Activated naive CD4-positive, alpha-beta T cell treated with anti-CD3 and anti-CD28 coated beads, Interleukin-2, amount 50 U/mL, for 72 hours (primary cell): ENCODE measurements around the gene GREB1. TPM values are rescaled to one million over a fixed set of nuclear protein-coding genes. Genes with fewer than 3 reads are reported as not detected.

Experiments used
- ATAC-seq, 2 donors: fragments of 150-1000 bp; cut with Tn5 transposase; 2 replicates each; pipeline ENCODE4 v1.10.0; 2021; ENCODE audit warnings: mild to moderate bottlenecking in 2 of 2, moderate library complexity in 2 of 2
- DNase-seq, 2 donors: peaks; one replicate each; pipeline ENCODE4 v3.0.0; 2021 to 2022; ENCODE audit warnings: low spot score in 2 of 2
- H3K27ac Mint-ChIP-seq, 2 donors: one replicate each; pipeline ENCODE4 v1.8.0; 2022; ENCODE audit warnings: mild to moderate bottlenecking in 2 of 2, mixed read lengths in 2 of 2
- H3K36me3 Mint-ChIP-seq, 2 donors: one replicate each; pipeline ENCODE4 v1.8.0; 2022; ENCODE audit warnings: mixed read lengths in 2 of 2
- H3K9me3 Mint-ChIP-seq, 2 donors: one replicate each; pipeline ENCODE4 v1.8.0; 2022; ENCODE audit warnings: mixed read lengths in 2 of 2
- total RNA-seq, 2 donors: library from RNA; stranded (reverse); gene quantifications; one replicate each; pipeline ENCODE4 v1.2.3, GENCODE V29; 2022

The GREB1 gene
- total RNA-seq, 2 donors from 2014 or later, result 0.91 to 1.2 TPM

DNA sequence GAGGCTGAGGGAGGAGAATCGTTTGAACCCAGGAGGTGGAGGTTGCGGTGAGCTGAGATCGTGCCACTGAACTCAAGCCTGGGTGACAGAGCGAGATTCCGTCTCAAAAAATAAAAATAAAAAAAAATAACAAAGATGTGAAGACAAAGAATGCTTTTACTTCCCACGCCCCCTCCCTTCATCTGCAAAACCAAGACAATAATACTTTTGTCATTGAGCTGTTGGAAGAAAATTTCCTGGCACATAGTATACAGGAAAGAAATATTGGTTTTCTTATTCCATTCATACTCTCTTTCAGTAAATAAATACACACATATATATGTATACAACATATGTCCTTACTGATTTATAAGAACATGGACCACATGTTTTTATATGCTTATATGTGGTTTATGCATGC lies 12.2 kb downstream of the GREB1 start:
- no peaks in the 10 kb centered on the region for H3K36me3 Mint-ChIP-seq
- DNase-seq (no peak), ATAC-seq (no peak)
- H3K9me3 Mint-ChIP-seq, result no peaks in the 10 kb centered on the region
- H3K27ac Mint-ChIP-seq, result no peak overlapping the region

DNA sequence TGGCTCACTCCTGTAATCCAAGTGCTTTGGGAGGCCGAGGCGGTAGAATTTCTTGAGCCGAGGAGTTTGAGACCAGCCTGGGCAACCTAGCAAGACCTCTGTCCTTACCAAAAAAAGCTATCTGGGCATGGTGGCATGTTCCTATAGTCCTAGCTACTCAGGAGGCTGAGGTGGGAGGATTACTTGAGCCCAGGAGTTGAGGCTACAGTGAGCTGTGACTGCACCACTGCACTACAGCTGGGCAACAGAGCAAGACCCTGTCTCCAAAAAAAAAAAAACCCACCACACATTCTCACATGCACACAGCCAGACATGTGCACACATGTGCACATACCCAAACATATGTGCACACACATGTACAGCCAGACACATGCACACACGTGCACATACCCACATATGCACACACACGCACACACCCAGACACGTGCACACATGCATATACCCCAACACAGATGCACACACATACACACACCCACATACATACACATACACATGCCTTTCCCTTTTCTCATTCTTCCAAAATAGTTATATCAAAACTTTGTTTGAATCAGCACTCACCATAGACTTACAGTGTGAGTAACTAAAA lies 14.2 kb downstream of the GREB1 start:
- DNase-seq (no peak), ATAC-seq (no peak)
- Mint-ChIP-seq H3K27ac (no peak overlapping the region), H3K9me3 (no peaks in the 10 kb centered on the region), H3K36me3 (no peaks in the 10 kb centered on the region)

DNA sequence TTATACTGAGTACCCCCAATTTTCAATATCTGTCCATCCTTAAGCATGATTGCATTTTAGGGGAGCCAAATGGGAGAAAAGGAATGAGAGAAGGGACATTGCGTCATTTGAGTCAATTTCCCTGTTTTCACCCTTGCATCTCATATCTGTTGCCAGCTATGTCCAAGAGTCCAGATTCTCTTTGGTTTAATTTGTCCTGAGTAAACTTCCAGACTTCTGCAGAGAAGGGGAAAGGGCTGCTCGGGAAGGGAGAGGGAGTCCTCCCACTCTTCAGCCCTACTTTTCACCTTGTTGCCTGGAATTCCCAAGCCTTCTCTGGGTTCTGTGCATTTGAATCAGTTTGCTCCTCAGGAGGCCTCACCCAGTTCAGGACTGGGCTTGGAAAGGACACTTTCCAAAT lies 16.5 kb downstream of the GREB1 start:
- Mint-ChIP-seq H3K9me3 (no peaks in the 10 kb centered on the region), H3K27ac (no peak overlapping the region), H3K36me3 (no peaks in the 10 kb centered on the region)
- DNase-seq (no peak), ATAC-seq (no peak)

DNA sequence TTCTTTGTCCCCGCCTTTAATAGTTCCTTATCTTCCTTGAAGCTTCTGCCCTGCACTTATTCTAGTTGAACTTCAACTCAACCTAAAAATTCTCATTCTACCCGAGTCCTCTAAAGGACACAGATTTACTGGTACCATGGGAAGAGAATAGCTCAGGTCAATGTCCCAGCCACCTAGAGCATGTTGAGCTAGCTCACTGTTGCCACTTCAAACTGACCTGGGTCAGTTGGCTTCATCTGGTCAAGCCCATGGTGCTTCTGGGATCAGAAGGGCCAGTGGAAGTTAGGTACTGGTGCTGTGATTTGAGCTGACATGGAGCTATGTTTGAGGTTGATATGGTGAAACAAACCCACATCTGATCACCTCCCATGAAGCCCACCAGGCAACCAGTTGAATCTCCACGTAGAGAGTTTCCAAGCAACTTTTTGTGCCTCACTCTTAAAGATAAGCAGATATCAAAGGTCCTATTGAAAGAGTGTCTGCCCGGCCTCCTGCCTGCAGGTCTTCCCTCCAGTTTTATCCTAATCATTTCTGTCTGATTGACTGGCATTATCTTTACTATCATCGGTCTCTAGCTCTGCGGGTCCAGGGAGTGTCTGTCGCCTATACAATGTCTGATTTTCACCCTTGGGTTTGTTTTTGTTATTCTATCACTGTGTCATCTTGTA lies 17.2 kb downstream of the GREB1 start:
- DNase-seq (no peak), ATAC-seq (no peak)
- Mint-ChIP-seq H3K27ac (no peak overlapping the region), H3K36me3 (no peaks in the 10 kb centered on the region), H3K9me3 (no peaks in the 10 kb centered on the region)

DNA sequence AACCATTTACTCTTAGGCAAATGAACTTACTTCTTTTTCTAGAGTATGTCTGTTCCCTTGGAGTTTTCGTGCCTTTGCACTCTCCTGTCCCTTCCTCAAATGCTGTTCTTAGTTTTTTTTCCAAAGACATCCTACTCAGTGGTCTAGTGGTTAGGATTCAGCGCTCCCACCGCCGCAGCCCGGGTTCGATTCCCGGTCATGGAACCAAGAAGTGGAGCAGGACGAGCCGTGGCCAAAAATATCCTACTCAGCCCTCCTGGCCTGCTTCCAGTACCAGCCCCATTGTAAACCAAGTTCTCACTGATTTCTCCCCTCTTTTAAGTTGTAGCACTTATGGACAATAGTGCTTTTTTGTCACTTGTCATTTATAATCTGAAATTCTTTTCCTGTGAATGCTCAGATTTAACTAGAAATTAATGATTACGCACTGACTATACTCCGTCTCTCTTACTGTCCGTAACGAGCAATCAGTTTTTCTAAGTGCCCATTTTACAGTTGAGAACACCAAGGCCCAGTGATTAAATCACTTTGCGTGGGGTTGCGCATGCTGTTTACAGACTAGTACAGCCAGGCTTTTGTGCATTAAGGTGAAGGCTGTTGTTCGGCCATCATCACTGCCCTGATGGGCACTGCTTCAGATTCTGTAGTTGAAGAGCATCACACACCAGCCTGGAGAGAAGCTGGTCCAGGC lies 17.9 kb downstream of the GREB1 start:
- Mint-ChIP-seq H3K36me3 (no peaks in the 10 kb centered on the region), H3K27ac (no peak overlapping the region), H3K9me3 (no peaks in the 10 kb centered on the region)
- DNase-seq (no peak), ATAC-seq (no peak)

DNA sequence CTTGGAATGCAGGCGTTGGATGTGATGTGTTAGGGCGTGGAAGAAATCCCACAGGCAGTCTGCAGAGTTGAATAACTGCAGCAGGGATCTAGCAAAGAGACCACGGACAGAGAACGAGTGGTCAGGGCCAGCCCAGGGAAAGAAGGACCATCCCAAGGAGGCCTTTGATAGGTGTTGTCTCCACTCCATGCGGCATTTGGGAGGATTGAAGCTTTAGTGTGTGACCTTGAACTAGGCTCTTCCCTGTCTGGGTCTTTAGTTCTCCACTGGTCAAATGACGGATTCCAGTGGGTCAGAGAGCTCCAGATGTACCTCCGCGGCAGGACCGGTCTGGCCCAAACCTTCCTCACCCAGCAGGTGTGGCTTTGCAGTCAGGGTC lies 18.4 kb downstream of the GREB1 start:
- no peak for ATAC-seq
- H3K27ac Mint-ChIP-seq, result no peak overlapping the region

DNA sequence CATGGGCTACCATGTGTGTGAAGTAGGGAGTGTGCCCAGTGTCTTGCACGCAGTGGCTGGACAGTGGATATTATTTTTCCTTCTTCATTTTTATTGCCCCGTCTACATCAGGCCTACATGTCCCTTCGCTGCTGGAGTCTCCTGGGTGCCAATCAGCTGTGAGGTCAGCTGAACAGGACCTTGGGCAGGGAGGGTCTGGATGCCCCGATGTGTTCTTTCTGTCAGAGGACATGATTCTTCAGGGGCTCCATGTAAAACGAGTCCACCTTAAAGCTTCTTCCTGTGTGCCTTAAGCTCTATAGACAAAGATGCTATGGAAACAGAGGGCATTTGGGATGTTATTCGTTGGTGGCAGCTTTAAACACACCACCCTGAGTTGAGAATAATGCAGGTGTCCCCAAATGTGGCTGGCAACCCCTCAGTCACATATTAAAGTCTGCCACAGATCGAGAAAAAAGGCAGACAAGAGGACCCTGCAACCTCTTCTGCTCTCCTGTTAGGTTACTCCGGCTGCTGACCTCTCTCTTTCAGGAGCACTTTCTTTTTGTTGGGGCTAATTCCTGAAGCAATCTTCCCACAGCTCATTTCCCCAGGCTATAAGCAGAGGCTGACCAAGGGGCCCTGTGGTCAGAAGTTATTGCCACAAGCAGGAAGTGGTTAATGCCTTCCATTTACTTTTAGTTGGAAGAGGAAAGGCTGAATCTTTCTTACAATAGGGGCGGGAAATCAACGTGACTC lies 20.0 kb downstream of the GREB1 start:
- no peaks in the 10 kb centered on the region for H3K36me3 Mint-ChIP-seq
- DNase-seq (no peak), ATAC-seq (no peak)
- no peaks in the 10 kb centered on the region for H3K9me3 Mint-ChIP-seq
- H3K27ac Mint-ChIP-seq, result no peak overlapping the region

More for the DNA sequence above, 18.4 kb downstream of the GREB1 start:
- DNase-seq, result no peak
- H3K9me3 Mint-ChIP-seq, result no peaks in the 10 kb centered on the region
- no peaks in the 10 kb centered on the region for H3K36me3 Mint-ChIP-seq

DNA sequence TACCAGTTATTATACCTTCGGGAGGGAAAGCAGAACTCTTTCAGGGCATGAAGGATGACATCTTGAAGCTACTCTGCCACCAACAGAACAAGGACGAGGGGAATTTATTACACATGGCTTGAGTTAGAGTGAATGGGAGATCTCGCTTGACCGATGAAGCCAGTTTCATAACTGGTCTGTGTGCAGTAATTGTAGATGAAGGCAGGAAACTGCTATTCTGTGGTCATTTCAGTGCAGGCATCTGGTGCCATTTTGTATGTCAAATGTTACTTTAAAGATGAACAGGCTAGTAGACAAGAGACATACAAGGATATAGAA lies 20.5 kb downstream of the GREB1 start:
- ATAC-seq, result no peak
- no peaks in the 10 kb centered on the region for H3K9me3 Mint-ChIP-seq
- no peaks in the 10 kb centered on the region for H3K36me3 Mint-ChIP-seq
- DNase-seq, result no peak
- H3K27ac Mint-ChIP-seq, result no peak overlapping the region

DNA sequence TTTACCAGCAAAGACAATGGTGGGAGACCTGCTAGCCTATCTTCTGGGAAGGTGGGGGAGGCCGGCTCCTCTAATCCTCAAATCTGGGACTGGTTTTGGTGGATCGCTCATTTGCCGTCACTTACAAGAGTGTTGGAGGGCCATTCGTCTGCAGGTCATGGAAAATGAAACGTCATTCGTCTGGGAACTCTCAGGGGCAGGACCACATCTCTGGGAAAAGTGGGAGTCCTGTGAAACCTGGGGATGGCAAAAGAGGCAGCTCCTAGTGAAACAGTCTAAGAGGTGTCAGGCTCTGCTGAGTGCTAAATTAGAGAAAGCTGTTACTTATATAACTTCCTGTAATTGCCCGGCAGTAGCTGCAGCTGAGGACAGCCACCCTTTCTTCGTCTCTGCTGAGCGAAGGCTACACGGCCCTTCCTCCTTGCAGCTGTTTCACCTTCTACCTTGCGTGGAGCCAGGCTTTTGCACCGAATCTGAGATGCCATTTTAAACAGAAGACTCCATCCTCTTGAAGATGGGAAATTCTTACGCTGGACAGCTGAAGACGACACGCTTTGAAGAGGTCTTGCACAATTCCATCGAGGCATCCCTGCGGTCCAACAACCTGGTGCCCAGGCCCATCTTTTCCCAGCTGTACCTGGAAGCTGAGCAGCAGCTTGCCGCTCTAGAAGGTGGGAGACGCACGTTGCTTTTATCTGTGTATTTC lies 22.4 kb downstream of the GREB1 start:
- ATAC-seq (no peak), DNase-seq (no peak)
- H3K9me3 Mint-ChIP-seq, result no peaks in the 10 kb centered on the region
- no peak overlapping the region for H3K27ac Mint-ChIP-seq
- H3K36me3 Mint-ChIP-seq, result no peaks in the 10 kb centered on the region

DNA sequence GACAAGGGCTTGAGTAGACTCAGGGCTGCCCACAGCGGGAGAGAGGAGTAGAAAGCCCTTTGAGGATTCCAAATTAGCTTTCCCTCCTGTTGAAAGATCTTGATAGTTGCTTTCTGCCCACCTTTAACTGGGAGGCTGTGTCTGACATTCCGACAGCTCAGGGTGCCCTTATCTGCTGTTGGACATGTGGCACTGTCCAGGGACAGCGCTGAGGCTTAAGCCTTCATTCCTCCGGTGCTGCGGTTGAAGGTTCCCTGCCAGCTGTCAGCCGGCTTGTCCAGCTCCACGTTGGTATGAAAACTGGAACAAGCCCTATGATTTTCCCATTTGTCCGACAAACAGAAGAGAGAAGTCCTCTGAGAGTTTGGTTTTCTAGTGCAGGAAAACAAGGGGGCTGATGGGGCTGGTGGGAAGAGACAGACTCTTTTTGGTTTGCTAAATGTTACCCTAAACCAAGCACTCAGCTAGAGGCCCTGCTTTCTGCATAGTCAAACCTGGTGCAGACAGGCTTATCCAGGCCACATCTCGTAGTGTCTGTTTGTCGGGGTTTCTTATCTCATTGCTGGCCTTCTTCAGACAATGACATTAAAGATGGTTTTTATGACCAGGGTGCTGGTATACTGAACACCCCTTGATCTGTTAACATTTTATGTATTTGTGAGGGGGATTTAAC lies 24.5 kb downstream of the GREB1 start:
- Mint-ChIP-seq H3K9me3 (no peaks in the 10 kb centered on the region), H3K27ac (no peak overlapping the region), H3K36me3 (no peaks in the 10 kb centered on the region)
- ATAC-seq (no peak), DNase-seq (peak in 1 of 2 donors; percentile 14)

DNA sequence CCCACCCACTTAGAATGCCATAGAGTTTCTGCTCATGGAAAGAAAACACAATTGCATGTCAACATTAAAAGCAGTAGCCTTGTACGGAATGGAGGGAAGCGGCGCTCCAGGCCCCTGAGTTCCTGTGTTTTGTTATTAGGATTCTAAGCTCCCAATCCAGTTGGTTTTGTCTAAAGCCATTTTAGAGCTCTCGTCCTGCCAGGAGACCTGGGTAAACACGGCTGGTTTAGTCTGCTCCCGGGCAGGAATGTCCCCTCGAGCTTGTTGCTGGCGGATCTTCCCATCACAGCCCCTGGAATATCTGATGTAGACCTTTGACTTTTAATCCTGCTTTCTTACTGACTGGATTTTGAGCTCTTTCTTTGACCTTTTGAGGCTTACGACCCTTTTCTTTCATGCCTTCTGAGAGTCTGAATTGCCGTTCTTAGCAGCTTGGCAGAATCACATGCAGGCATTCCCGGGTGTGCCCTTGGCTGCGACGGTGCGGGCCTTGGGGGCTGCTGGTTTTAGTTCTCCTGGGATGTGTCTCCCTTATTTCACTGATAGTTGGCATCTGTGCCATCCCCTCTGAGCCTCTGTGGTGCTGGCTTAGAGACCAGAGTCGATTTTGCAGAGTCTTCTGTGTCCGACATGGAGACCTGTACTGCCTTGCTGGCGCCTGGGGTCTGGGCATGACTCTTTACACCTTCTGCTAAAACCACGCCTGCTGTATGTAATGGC lies 25.4 kb downstream of the GREB1 start:
- no peak for ATAC-seq
- Mint-ChIP-seq H3K36me3 (no peaks in the 10 kb centered on the region), H3K27ac (no peak overlapping the region), H3K9me3 (no peaks in the 10 kb centered on the region)
- DNase-seq, result peak in 1 of 2 donors; percentile 30

DNA sequence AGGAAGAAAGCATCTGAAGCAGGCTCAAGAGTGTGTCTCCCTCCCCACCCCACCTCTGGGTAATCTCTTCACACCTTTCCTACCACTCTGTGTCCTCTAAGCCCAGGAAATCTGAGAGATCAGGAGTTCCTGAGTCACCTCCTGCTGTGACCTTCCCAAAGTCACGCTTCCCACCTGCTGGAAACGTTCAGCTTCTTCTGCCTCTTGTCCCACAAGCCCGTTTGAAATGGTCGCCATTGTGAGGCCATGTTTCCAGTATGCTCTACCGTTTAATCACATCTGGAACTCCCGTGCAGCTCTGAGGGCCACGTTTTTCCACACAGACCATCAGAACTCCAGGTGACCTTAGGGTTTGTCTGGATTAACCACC lies 25.9 kb downstream of the GREB1 start:
- H3K36me3 Mint-ChIP-seq, result no peaks in the 10 kb centered on the region
- no peak overlapping the region for H3K27ac Mint-ChIP-seq
- ATAC-seq, result no peak
- no peaks in the 10 kb centered on the region for H3K9me3 Mint-ChIP-seq
- DNase-seq, result peak in 1 of 2 donors; percentile 25

DNA sequence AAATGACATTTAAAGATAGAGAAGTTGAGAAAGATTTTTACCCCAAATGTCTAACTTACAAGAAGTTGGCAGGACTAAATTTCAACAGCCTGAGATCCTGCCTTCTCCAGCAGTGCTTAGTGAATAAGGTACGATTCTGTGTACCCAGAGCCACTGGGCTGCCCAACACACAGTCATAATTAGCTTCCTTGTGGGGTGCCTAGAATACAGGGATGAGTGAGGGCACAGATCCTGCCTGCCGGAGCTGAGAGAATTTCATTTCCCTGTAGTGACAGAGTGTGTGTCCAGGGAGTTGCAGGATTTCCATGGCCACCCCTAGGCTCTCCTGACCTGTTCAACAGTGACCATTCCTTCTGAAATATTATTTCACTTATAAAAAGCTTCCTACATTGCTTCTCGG lies 27.0 kb downstream of the GREB1 start:
- DNase-seq (peak in 1 of 2 donors; percentile 16), ATAC-seq (no peak)
- no peaks in the 10 kb centered on the region for H3K36me3 Mint-ChIP-seq
- H3K27ac Mint-ChIP-seq, result no peak overlapping the region
- H3K9me3 Mint-ChIP-seq, result no peaks in the 10 kb centered on the region

DNA sequence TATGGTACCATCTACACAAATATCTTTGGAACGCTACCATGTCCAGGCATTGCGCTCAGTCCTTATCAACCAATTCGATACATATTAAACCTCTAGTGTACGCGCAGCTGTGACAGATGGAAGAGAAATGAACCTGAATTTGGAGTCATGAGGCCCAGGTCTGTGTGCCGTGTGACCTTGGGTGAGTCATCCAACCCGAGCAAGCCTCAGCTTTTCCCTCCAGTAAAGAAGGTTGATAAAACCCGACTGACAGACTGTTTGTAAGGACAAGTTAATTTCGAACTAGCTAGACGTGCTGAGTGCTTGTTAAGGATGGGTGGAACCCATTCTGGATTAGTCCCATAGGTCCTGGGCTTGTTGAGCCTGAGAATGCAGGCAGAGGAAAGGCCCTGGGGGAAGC lies 28.2 kb downstream of the GREB1 start:
- DNase-seq, result peak in 1 of 2 donors; percentile 16
- H3K27ac Mint-ChIP-seq, result no peak overlapping the region
- no peaks in the 10 kb centered on the region for H3K9me3 Mint-ChIP-seq
- no peak for ATAC-seq
- no peaks in the 10 kb centered on the region for H3K36me3 Mint-ChIP-seq

DNA sequence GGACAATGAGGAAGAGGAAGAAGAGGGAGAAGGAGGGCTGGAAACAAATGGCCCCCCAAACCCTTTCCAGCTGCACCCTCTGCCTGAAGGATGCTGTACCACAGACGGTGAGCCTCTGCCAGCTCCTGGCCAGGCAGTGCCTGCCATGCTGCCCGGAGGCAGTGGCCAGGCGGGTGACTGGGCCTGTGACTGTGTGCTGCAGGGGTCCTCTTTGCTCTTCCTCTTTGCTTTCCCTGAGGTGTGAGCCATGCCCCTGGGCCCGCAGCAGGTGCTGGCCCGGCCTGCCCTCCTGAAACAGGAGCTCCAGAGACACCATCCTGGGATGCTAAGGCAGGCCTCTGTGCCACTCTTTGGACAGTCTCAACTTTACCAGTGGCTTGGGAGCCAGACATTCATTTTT lies 28.6 kb downstream of the GREB1 start:
- ATAC-seq, result no peak
- DNase-seq, result no peak
- H3K27ac Mint-ChIP-seq, result no peak overlapping the region
- H3K36me3 Mint-ChIP-seq, result no peaks in the 10 kb centered on the region
- no peaks in the 10 kb centered on the region for H3K9me3 Mint-ChIP-seq
